Left ventricle myocardium inferior (tissue), 1 donor: ENCODE data around the gene SLC6A13. TPM values are rescaled to one million over a fixed set of nuclear protein-coding genes. Genes with fewer than 3 reads are reported as not detected.
"Not testable (repeated sequence)": the region's sequence is repeated elsewhere in the genome, so short reads cannot be mapped to it uniquely, and the experiment has no call there.

Experiments used
- DNase-seq: peaks from one replicate; pipeline ENCODE4 v3.0.0-alpha.2; 2020
- H3K27ac ChIP-seq: fragments of 200-600 bp; replicated peaks from 2 replicates; pipeline ENCODE4 v1.8.0; 2021
- H3K27me3 ChIP-seq: fragments of 200-600 bp; 2 replicates; pipeline ENCODE4 v1.8.0; 2021; ENCODE audit warnings: low read depth
- H3K36me3 ChIP-seq: fragments of 200-600 bp; 2 replicates; pipeline ENCODE4 v1.8.0; 2021
- H3K4me1 ChIP-seq: fragments of 200-600 bp; 2 replicates; pipeline ENCODE4 v1.8.0; 2021
- H3K4me3 ChIP-seq: fragments of 200-600 bp; 2 replicates; pipeline ENCODE4 v1.8.0; 2021; ENCODE audit warnings: mild to moderate bottlenecking, moderate library complexity
- H3K9me3 ChIP-seq: fragments of 200-600 bp; replicated peaks from 2 replicates; pipeline ENCODE4 v1.8.0; 2021
- intact Hi-C: fragments of 100-400 bp; cut with micrococcal nuclease; formaldehyde crosslinking; loops from one replicate; pipeline ENCODE4 v1.11.0; 2022
- total RNA-seq: library from RNA; stranded (reverse); fragmentation: NEBNext Ultra II Directional; extraction: Animal tissue kit (Norgen Biotek cat#: 25700); gene quantifications from one replicate; pipeline ENCODE4 v1.2.1, GENCODE V29; 2021
- TF ChIP-seq, protein P1 (sequence below): fragments of 200-600 bp; IDR thresholded peaks from 2 replicates; pipeline ENCODE4 v1.8.0; 2021; ENCODE audit warnings: antibody characterized with exemption, mild to moderate bottlenecking, borderline replicate concordance
- donor health status: DM: no; HTN: yes; CAD: no; lungs with severe emphysema.

The SLC6A13 gene
- total RNA-seq, 1 donor from 2014 or later = 1.8 TPM

DNA sequence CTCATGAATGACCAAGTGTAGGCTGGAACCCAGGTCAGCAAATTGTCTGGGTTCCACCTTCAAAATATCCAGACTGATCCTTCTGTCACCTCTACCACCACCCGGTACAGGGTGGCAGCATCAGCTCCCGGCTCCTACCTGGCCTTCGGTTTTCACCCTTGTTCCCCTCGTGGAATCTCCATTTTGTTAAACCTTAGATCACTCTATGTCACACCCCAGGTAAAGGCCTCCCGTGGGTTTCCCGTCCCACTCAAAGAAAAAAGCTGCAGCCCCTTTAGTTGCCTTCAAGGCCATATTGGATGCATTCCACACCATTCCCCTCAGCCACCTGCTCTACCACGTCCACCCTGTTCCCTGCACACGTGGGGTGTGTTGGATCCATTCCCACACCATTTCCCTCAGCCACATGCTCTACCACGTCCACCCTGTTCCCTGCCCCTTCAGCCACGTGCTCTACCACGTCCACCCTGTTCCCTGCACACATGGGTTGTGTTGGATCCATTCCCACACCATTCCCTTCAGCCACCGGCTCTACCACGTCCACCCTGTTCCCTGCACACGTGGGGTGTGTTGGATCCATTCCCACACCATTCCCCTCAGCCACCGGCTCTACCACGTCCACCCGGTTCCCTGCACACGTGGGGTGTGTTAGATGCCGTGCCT is 23.8 kb downstream of the SLC6A13 start:
- Histone ChIP-seq H3K4me1 (no peaks in the 10 kb centered on the region), H3K27me3 (peaks cover 5% of the 10 kb centered on the region), H3K9me3 (peaks cover 24% of the 10 kb centered on the region), H3K27ac (no peak overlapping the region), H3K36me3 (peaks cover 8% of the 10 kb centered on the region), H3K4me3 (no peak overlapping the region)
- TF ChIP-seq, protein P1, sequence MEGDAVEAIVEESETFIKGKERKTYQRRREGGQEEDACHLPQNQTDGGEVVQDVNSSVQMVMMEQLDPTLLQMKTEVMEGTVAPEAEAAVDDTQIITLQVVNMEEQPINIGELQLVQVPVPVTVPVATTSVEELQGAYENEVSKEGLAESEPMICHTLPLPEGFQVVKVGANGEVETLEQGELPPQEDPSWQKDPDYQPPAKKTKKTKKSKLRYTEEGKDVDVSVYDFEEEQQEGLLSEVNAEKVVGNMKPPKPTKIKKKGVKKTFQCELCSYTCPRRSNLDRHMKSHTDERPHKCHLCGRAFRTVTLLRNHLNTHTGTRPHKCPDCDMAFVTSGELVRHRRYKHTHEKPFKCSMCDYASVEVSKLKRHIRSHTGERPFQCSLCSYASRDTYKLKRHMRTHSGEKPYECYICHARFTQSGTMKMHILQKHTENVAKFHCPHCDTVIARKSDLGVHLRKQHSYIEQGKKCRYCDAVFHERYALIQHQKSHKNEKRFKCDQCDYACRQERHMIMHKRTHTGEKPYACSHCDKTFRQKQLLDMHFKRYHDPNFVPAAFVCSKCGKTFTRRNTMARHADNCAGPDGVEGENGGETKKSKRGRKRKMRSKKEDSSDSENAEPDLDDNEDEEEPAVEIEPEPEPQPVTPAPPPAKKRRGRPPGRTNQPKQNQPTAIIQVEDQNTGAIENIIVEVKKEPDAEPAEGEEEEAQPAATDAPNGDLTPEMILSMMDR = no peak
- intact Hi-C loops = no loop called here
- DNase-seq = no peak

DNA sequence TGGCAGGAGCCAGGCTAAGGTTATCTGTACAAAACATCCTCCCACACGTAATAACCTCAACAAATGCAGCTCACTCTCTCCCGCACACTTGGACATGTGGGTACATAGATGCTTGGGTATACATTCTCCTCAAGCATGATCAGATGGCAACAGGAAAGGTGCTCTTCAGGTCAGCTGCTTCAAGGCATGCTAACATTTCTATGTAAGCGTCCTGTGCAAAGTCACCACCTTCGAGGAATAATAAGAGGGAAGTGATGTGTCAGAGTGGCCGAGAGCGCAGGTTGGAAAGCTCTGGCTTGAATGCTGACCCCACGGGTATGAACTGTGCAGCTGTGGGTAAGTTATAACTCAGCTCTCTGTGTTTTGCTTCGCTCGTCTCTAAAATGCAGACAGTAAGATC is 24.5 kb downstream of the SLC6A13 start:
- Histone ChIP-seq H3K27ac (no peak overlapping the region), H3K4me1 (no peaks in the 10 kb centered on the region), H3K27me3 (peaks cover 5% of the 10 kb centered on the region), H3K4me3 (no peak overlapping the region), H3K9me3 (peaks cover 24% of the 10 kb centered on the region), H3K36me3 (peaks cover 8% of the 10 kb centered on the region)
- intact Hi-C loops = no loop called here
- no peak for DNase-seq
- TF ChIP-seq, protein P1 = no peak

DNA sequence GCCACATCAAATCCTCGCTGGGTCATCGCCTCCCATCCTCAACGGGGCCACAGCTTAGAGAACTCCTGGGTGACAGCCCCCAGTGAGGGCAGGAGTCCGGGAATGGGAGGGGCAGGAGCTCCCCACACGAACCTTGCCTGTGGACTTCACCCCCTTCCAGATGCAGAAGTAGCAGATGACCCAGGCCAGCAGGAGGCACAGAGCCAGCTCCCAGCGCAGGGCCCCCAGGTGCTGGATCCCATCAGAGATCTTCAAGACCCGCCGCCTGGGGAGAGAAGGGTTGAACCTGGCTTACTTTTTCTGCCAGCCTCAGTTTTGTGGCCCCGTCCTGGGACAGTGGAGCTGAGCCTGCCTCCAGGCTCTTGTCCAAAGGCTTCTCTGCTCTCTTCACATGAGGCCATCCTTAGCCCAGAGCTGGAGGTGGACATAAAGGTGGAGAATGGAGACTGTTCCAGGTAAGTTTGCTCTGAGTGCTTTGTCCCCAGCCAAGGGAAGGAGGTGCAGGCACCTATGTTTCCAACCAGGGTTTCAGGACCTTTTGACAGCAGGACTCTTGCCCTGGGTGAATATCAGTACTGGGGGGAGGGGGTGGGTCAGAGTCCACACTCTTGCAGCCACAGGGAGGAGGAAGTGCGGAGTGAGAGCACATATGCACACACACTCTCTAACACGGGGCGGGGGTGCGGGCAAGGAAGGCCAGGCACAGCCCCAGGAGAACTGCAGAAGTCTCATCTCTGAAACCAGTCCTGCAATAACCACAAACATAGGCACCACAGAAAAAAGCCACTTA is 25.4 kb downstream of the SLC6A13 start:
- TF ChIP-seq, protein P1 = no peak
- intact Hi-C loops = no loop called here
- Histone ChIP-seq H3K27ac (no peak overlapping the region), H3K27me3 (peaks cover 5% of the 10 kb centered on the region), H3K36me3 (peaks cover 8% of the 10 kb centered on the region), H3K4me3 (no peak overlapping the region), H3K9me3 (peaks cover 24% of the 10 kb centered on the region), H3K4me1 (no peaks in the 10 kb centered on the region)
- DNase-seq = no peak

DNA sequence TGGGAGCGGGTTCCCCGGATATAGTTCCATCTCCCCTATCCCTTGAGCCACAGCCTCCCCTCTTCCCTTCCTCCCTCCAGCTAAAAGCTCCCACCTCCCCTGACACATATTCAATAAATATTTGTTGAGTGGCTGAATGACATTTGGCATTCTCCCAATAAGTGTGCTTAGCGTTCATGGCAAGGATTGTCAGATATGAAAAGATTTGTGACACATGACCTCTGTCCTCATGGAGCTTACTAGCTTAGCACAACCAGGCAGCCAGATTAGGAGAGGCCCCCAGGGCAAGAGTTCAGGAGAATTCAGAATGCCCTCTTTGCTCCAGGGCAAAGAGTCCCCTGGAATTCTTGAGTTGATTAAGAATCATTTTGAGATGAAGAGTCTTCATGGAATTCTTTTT is 26.2 kb downstream of the SLC6A13 start:
- Histone ChIP-seq H3K4me3 (no peak overlapping the region), H3K9me3 (peaks cover 24% of the 10 kb centered on the region), H3K36me3 (peaks cover 8% of the 10 kb centered on the region), H3K4me1 (no peaks in the 10 kb centered on the region), H3K27me3 (peaks cover 5% of the 10 kb centered on the region), H3K27ac (no peak overlapping the region)
- DNase-seq = no peak
- intact Hi-C loops = no loop called here
- TF ChIP-seq, protein P1 = no peak

DNA sequence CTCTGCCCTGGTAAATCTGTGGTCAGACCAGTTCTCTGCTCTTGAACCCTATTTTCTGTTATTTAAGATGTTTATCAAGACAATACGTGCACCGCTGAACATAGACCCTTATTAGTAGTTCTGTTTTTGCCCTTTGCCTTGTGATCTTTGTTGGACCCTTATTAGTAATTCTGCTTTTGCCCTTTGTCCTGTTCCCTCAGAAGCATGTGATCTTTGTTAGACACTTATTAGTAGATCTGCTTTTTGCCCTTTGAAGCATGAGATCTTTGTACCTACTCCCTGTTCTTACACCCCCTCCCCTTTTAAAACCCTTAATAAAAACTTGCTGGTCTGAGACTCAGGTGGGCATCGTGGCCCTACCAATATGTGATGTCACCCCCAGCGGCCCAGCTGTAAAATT is 26.7 kb downstream of the SLC6A13 start:
- H3K27ac ChIP-seq, intact Hi-C loops, H3K4me1 ChIP-seq, H3K27me3 ChIP-seq, H3K36me3 ChIP-seq, H3K4me3 ChIP-seq, DNase-seq: not testable (repeated sequence)
- peaks cover 24% of the 10 kb centered on the region for H3K9me3 ChIP-seq

DNA sequence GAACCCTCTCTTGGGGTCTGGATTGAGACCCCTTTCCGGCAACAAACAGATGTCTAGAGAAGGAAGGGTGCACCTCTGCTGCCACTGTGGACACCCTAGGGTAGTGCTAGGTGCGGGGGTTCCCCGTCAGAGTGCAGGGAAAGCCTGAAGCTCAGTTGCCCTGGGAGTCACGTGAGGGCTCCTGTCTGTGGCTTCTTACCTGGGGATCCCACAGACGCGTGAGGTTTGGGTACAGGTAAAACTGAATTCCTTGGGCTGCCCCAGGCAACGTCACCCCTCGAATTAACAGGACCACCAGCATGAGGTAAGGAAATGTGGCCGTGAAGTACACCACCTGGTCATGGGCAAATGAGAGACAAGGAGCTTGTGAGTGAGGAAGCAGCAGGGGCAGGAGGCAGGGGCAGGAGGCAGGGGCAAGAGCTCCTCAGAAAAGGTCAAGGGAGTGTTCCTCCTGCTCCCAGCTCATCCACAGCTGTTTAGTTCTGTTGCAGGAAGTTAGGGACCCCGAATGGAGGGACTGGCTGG is 27.7 kb downstream of the SLC6A13 start:
- Histone ChIP-seq H3K9me3 (peaks cover 24% of the 10 kb centered on the region), H3K36me3 (peaks cover 8% of the 10 kb centered on the region), H3K27me3 (peaks cover 5% of the 10 kb centered on the region), H3K4me3 (no peak overlapping the region), H3K4me1 (no peaks in the 10 kb centered on the region), H3K27ac (no peak overlapping the region)
- intact Hi-C loops = no loop called here
- DNase-seq = no peak
- TF ChIP-seq, protein P1 = no peak
